Stimulated activated CD8-positive, alpha-beta memory T cell treated with anti-CD3 and anti-CD28 coated beads, Interleukin-12 subunit alpha, Interleukin-12 subunit beta, amount 100 ng/mL, for 24 hours (primary cell): ENCODE results near the gene PDE1C.
"Not testable (repeated sequence)": the region's sequence is repeated elsewhere in the genome, so short reads cannot be mapped to it uniquely, and the experiment has no call there.

ENCODE experiments used
- DNase-seq: peaks from one replicate; pipeline ENCODE4 v3.0.0-alpha.2; 2020; ENCODE audit errors: extremely low read depth

Gene PDE1C

DNA sequence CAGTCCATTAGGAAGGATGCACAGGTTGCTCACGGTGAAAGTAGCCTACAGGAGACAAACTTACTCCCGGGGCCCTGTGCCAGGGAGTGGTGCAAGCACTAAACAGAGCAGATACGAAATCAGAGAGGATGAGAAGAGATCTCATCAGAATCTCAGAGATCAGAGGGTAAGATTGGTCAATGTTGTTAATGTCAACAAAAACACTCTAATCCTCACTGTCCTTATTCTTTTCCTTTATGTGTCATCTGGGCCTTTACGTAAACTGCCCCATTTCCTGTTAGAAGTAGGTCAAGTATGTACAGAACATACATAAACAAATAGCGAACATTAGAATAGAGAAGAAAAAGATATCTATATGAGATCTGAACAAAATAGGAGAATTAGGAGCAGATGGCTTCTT lies 220.1 kb downstream of the PDE1C start:
- DNase-seq = no peak

DNA sequence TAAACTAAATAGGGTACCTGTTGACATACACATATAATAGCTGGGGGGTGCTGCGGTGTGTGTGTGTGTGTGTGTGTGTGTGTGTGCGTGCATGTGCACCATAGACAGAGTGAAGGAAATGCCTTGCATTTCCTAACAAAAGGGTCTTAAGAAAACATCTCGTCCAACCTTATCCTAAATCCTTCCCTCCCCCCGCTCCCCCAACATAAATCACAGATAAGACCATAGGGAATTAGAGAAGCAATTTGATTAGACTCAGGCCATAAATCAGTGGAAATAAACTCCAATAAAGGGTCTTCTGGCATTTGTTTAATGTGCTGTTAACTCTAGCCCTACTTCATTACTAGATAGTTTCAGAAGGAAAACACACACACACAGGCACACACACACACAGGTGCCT lies 234.7 kb downstream of the PDE1C start:
- DNase-seq = no peak

DNA sequence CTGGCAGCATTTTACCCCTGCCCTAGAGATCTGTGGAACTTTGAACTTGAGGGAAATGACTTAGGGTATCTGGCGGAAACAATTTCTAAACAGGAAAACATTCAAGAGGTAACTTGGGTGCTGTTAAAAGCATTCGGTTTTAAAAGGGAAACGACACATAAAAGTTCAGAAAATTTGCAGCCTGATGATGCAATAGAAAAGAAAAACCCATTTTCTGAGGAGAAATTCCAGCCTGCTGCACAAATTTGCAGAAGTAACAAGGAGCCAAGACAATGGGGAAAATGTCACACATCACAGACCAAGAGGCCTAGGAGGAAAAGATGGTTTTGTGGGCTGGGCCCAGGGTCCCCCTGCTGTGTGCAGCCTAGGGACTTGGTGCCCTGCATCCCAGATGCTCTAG lies 236.6 kb downstream of the PDE1C start:
- not testable (repeated sequence) for DNase-seq

DNA sequence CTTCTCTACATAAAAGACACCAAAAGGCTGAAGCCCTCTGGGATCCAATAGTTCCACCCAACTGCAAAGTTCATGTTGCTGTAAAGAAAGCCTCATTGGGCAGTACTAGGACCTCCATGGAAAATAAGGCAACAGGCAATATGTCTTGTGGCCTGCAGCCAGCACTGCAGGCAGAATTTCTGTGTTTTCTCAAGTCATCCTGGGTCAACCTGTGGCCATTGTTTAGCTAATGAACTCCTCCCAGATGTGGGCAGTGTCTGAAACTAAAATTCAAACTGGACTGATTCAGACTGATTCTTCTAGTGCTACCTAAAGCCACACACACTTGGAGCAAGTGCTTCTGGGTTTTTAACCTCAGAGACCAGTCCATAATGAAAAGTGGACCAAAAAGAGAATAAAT lies 241.7 kb downstream of the PDE1C start:
- no peak for DNase-seq

DNA sequence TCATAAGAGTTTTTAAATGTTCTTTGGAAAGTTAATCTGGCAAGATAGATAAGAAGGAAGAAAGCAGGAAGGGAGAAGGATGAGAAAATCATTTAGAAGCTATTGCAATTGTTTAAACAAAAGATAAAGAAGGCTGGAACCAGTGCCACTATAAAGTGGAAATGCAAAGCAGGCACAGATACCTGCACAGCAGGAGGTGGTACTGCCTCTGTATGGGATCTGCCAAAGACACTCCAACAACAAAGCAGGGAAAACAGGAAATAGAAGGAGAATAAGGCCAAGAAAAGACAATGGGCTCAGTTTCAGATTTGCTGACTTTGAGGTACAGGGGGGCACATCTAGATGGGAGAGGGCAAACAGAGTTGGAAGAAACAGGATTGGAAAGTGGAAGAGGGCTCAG lies 244.6 kb downstream of the PDE1C start:
- no peak for DNase-seq

DNA sequence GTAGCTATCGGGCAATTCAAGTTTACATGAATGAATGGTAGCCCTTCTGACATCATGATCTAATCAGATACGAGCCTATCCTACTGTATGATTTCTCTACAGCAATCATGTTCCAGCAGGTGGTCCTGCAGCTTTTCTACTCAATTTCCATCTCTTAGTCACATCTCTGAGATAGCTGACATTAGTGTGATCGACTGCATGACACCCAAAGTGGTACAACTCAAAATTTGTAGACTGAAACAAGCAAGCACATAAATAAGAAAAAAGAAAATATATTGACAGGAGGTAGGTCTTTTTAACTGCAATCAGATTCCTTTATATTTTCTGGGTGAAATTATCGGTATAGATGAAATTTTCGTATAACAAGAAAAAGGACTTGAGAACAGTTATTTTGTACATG lies 251.2 kb downstream of the PDE1C start:
- DNase-seq = no peak

DNA sequence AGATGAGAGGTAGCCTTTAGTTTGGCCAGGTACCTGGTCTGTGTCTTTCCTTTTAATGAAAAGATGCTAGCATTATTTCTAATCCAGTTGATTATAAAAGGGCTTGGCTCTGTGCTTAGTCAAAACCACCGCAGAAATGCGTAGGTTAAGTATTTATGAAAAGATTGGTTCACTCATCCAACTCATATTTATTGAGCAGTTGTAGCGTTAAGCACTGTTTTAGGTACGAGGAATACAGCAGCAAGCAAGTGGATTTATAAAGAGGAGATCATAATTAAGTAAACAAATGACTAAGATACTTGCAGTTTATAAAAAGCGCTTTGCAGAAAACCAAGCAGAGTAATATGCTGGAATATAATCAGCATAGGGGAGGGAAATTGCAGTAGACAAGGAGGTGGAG lies 253.4 kb downstream of the PDE1C start:
- no peak for DNase-seq

DNA sequence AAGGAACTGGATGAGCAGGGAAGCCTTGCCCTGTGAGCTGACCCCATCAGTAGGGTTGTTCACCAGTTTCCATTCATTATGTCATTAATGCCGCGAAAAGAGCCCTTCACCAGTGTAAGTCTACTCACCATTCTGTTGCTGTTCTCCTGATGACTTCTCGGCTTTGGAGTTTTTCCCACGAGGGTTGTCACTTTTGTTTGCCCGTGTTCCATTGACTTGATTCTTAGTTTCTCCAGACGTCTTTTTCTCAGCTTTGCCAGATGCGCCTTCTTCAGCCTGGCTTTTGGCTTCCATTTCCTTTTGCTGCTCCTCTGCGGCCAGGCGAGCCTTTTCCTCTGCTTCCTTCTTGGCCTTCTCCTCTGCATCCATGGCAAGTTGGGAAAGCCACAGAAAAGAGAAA lies 254.4 kb downstream of the PDE1C start:
- no peak for DNase-seq

DNA sequence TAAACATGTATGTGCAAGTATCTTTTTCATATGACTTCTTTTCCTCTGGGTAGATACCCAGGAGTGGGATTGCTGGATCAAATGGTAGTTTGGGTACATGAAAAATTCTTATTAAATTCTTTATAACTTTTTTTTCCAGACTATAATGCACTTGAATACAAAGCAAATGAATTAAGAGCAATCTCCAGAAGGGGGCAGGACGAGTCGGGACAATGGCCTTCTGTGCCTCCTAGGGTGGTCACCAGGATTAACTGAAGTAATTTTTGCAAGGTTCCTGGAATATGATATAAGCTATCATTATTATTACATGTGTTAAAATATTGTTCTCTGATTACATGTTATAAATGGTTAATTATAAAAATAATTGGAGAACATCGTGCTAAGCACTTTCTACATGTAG lies 256.0 kb downstream of the PDE1C start:
- DNase-seq = no peak

DNA sequence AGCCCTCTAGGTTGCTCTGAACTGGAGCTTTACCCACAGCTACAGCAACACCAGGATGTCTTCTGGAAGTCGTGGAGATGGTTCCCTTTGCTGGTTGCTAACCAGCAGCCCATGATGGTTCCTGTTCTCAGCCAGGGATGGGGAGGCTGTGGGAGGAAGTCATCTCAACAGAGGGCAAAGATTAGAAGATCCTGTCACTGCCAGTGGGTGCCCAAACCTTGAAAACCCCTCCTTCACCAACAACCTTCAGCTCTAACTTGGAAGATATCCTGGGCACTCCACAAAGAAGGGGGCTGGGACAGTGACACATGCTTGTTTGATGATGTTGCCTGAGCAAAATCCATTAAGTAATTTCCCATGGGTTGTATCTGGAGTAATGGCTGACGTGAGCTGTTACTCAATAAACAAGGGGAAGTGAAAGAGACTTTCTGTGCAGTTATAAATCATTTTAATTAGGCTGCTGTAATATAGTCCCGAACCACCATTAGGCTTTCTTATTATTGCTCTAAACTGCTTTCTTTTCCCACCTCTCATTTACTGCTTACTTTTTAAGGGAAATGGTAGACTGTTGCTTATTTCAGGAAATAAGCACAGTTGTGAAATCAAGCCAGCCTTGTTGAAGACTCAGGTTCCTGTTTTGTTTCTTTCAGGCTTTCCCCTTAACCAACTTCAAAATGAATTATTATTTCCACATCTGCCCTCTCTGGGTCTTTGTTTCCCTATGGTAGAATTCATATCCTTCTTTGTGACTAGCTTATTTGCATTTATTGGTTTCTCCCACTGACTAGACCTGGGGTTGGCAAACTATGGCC lies 258.4 kb downstream of the PDE1C start:
- DNase-seq = no peak

DNA sequence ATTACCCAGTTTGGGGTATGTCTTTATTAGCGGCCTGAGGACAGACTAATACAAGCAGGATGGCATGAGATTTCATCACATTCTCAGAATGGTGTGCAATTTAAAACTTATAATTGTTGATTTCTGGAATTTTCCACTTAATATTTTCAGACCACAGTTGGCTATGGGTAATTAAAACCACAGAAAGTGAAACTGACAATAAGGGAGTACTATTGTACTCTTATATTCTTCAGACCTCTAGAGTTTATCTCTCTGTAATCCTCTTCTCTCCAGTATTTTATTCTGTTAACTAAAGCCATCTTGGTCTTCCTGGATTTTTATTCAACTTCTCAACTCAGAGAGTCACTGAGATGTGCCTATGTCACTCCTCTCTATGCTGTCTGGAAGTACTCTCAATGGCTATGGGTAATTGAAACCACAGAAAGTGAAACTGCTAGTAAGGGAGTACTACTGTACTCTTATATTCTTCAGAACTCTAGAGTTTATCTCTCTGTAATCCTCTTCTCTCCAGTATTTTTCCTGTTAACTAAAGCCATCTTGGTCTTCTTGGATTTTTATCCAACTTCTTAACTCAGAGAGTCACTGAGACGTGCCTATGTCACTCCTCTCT lies 264.9 kb downstream of the PDE1C start:
- DNase-seq = no peak

DNA sequence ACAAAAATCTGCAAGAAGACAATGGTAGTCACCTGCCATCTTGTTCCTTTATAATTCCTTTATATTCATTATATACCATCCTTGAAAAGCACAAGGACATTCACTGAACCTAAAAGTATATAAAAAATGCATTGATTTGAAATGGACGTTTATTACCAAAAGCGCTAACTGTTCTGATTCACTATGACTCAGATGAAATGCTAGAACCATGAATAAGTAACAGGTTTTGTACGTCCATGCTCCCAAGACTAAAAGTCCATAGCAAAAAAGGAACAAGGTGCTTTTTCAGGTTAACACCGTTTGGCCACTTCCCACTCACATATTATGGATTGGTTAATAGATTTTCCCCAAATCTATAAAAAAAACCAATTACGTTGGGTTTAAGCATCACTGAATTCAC lies 273.8 kb downstream of the PDE1C start:
- no peak for DNase-seq

DNA sequence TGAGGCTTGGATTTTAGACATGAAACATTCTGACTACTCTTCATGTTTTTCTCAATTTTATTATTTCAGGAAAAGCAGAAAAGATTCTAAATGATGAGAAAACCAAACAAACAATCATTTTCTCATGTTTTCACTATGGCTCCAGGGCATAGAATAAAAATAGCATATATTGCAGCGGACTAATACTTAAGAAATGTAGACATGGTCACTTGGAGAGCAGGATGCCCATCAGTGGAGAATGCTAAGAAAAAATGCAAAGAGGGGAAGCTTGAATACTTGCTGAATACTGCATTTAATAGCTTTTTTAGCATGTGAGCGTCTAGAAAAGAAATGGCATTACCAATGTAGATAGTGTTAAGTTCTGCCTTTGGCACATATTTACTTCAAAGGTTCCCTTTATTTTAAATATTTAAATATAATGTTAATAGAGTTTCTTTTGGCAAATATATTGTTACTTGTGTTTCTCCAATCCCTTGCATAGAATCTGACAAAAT lies 275.3 kb downstream of the PDE1C start:
- no peak for DNase-seq

DNA sequence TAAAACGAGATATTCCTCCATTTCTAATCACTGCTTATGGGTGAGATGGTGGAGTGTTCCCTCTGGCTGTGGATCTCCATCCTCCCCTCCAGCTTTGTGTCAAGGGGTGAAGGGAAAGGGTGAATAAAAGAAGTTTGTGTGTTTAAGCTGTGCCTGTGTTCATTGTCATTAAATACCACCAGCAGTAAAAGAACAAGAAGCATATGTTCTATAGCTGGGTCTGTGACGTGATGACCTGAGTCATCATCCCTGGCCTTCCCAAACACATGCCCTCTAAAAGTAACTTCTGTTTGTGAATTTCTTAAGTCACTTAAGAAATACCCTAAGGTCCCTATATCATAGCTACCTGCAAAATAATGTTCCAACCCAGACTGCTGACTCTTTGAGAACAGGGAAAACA lies 278.3 kb downstream of the PDE1C start:
- DNase-seq = no peak

DNA sequence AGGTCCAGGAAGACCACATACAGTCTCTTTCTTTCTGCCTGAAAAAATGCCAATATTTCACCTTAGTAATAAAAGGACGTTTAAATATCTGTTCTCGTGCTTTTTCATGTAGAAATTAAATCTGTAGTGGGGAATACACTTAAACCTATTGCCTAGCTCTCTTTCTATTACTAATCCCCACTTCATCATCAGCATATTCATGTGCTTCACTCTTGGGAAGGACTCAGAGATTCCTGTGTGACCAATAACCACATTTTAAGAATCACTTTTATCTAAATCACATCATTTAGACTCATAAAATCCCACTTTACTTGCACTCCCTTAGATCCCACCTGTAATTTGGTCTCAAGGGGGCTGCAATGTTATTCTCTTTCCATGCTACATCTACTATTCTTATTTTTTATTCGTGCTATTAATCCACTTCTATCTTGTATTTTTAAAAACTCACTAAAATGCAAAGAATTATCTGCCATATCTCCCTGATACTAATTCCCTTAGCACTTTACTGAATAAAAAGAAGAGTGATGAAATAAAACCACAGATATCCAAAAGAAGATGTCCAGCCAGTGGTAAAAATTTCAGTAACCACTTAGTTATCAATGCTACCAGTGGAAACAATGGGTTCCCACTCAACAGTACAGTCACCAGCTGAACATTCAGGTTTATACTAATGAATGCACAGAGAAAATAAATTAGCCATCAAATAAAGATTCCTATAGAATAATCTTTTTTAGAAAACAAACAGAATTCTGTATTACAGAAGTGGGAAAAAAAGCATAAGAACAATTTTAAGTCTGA lies 281.1 kb downstream of the PDE1C start:
- DNase-seq = no peak

DNA sequence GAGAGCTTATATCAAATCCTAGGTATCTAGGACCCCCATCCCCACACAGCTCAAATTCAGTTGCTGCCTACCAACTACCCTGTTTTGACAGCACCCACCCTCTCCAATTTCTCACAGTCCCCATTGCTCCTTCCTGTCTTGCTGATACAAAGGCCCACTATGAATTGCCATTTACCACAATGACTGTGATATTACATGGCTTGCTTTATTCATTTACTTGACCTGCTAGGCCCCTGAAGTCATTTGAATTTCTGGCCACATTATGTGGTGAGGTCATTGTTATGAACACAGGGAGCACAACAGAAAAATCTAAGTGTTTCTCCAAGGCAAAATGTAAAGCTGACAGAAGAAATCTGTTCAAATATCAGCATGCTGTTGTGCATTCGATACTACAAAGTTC lies 281.8 kb downstream of the PDE1C start:
- no peak for DNase-seq

DNA sequence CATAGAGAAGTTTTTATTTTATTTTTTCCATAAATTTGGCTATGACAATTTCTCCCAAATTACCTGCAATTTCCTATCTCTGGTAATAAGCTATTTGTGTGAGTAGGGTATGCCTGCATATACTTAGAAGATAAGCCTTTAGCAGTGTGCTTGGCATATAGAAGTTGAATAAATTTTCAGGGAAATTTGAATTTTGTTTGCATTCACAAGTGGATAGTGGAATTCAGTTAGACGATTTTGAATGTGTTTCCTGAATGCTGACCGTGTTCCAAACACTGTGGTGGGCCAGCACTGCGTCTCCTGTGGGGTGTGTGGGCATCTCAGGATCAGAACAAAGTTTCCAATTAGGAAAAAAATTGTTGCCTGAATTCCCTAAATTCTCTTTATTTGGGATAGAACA lies 283.9 kb downstream of the PDE1C start:
- no peak for DNase-seq

DNA sequence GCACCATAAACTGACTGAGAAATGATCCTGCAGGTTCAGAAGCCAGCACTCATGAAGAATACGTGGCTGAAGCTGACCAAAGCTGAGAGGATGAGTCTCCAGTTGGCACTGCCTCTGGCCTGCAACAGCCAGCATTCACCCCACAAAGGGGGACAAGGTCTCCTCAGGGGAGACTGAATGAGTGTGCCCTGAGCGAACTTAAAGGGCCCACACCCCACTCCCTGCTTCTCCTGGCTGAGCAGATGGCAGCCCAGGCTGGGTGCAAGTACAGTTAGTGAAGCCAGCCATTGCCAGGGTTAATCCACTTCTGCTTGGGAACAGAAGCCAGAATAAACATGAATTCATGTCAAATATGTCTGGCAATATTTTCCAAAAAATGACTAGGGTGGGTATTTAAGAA lies 285.1 kb downstream of the PDE1C start:
- DNase-seq = no peak

DNA sequence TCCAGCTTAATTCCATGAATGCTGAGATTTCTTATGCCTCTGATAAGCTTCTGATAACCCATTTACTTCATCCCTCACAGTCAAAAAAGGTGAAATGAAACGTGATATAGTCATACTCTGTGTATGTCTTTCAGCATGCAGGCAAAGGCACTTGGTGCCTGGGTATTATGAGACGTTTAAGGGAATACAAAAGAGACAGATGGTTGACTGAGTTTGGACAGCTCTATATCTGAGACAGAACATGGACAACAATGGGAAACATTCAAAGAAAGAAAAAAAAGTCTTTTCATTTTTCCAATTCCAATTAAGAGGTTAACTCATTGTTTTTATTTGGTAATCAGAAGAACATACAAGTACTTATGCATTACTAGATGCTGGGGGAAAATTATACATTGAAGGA lies 287.0 kb downstream of the PDE1C start:
- no peak for DNase-seq

DNA sequence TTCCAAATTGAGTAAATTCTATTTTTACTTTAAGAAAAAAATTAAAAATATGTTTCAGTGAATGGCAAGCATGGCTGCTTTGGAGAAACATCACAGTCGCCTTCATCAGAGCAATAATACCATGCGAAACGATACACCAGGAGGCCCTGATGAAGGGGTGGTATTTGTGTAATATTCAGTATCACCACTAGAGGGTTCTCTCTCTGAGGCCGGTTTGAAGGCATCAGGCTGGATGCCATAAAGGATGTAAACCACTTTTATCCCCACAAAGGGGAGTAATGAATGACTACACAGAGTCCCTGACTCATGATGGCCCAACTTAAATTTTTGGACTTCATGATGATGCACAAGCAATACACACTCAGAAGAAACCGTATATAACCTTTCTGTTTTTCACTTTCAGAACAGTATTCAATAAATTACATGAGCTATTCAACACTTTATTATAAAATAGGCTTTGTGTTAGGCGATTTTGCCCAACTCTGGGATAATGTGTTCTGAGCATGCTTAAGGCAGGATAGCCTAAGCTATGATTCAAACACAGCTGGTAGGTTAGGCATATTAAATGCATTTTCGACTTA lies 287.7 kb downstream of the PDE1C start:
- no peak for DNase-seq

DNA sequence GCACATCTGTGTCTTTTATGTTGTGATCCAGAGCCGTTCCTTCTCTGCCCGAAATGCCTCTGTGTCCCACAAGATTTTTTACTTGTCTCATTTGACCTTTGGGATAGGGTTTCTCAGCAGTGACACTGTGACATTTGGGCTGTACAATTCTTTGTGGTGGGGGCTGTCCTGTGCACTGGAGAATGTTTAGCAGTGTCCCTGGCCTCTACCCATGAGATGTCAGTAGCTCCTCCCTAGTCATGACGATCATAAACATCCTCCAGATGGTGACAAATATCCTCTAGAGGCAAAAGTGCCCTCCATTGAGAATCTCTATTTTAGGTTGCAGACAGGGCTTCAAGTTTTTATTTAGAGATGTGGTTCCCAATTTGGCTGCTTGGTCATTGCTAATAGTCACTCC lies 291.9 kb downstream of the PDE1C start:
- no peak for DNase-seq

DNA sequence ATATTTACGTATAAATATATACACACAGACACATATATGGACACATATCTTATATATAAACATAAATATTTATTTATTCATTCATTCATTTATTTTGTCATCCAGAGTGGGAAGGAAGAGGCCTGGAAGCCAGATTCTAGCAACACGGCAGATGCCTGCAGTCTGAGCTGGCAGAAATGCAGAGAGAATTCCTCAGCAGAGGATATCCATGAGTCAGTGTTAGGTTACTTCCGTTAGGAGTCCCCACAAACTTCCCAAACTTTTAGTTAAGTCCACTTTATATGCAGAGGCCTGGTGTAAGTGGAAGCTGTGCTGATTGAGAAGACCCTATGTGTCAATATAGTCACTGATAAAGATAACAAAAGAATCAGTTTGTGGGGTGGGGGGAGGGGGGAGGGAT lies 293.6 kb downstream of the PDE1C start:
- no peak for DNase-seq
